MM.1S (cell line): ENCODE measurements around the gene ACKR4.

Source experiments
- CTCF ChIP-seq: fragments of 300-600 bp; sonication (generic); IDR thresholded peaks from 2 replicates; pipeline ENCODE4 v1.5.1; 2016; ENCODE audit warnings: antibody characterized with exemption, low read length, mixed read lengths
- EZH2 ChIP-seq: fragments of 300-600 bp; sonication (generic); optimal IDR thresholded peaks from 2 replicates; pipeline ENCODE3; 2017; ENCODE audit warnings: low read depth, mild to moderate bottlenecking, antibody characterized with exemption, low read length, mixed read lengths

GRCh38 chr3:132568422-132568821 is 28.6 kb upstream of the ACKR4 start:
- no peak for TF ChIP-seq EZH2
- no peak for TF ChIP-seq CTCF
